Mesothelial cell of epicardium (in vitro differentiated cells): ENCODE results near the gene PDE6A. TPM values are rescaled to one million over a fixed set of nuclear protein-coding genes. Genes with fewer than 3 reads are reported as not detected.
A peak's percentile ranks its signal among the peaks of the same experiment; 100 is the strongest.

Experiments
- DNase-seq, 2 experiments: peaks; one replicate each; pipeline ENCODE4 v3.0.0; 2021; ENCODE audit warnings: low spot score in 2 of 2; ENCODE audit not compliant: unreplicated experiment in 2 of 2
- H3K27ac Mint-ChIP-seq: 2 replicates; pipeline ENCODE4 v1.8.0; 2021; ENCODE audit warnings: mixed read lengths
- H3K27me3 Mint-ChIP-seq: 2 replicates; pipeline ENCODE4 v1.8.0; 2021; ENCODE audit warnings: low read depth, mixed read lengths
- H3K36me3 Mint-ChIP-seq: 2 replicates; pipeline ENCODE4 v1.8.0; 2021; ENCODE audit warnings: mixed read lengths
- H3K4me1 Mint-ChIP-seq: 2 replicates; pipeline ENCODE4 v1.8.0; 2021; ENCODE audit warnings: mixed read lengths
- H3K4me3 Mint-ChIP-seq: 2 replicates; pipeline ENCODE4 v1.8.0; 2021; ENCODE audit warnings: mild to moderate bottlenecking, moderate library complexity, mixed read lengths
- H3K9me3 Mint-ChIP-seq: 2 replicates; pipeline ENCODE4 v1.8.0; 2021; ENCODE audit warnings: mixed read lengths
- CTCF ChIP-seq: fragments of 200-600 bp; sonication (generic); IDR thresholded peaks from one replicate; pipeline ENCODE4 v1.5.0; 2021; ENCODE audit warnings: antibody characterized with exemption; ENCODE audit not compliant: unreplicated experiment
- total RNA-seq: library from RNA; stranded (reverse); gene quantifications from 3 replicates; pipeline ENCODE4 v1.2.1, GENCODE V29; 2021

Gene PDE6A
- total RNA-seq, 1 donor from 2014 or later = 0.18 TPM

GRCh38 chr5:149922950-149923349 lies 21.6 kb downstream of the PDE6A start:
- no peak for DNase-seq
- no peaks in the 10 kb centered on the region for H3K27me3 Mint-ChIP-seq
- no peak for TF ChIP-seq CTCF
- H3K36me3 Mint-ChIP-seq = no peaks in the 10 kb centered on the region
- H3K4me3 Mint-ChIP-seq = no peak overlapping the region
- H3K9me3 Mint-ChIP-seq = no peaks in the 10 kb centered on the region
- no peak overlapping the region for H3K27ac Mint-ChIP-seq
- peaks cover 5% of the 10 kb centered on the region for H3K4me1 Mint-ChIP-seq

GRCh38 chr5:149921597-149921996 lies 23.0 kb downstream of the PDE6A start:
- Mint-ChIP-seq H3K27me3 (no peaks in the 10 kb centered on the region), H3K27ac (no peak overlapping the region), H3K4me3 (no peak overlapping the region), H3K4me1 (peaks cover 15% of the 10 kb centered on the region), H3K9me3 (no peaks in the 10 kb centered on the region), H3K36me3 (no peaks in the 10 kb centered on the region)
- TF ChIP-seq CTCF = no peak
- DNase-seq = no peak

GRCh38 chr5:149917073-149917676 lies 27.4 kb downstream of the PDE6A start:
- Mint-ChIP-seq H3K27me3 (no peaks in the 10 kb centered on the region), H3K36me3 (no peaks in the 10 kb centered on the region), H3K9me3 (no peaks in the 10 kb centered on the region), H3K4me1 (peaks cover 35% of the 10 kb centered on the region), H3K27ac (peak overlapping the region; percentile 63), H3K4me3 (no peak overlapping the region)
- TF ChIP-seq CTCF = no peak
- no peak for DNase-seq

- H3K36me3 Mint-ChIP-seq = no peaks in the 10 kb centered on the region
- no peaks in the 10 kb centered on the region for H3K27me3 Mint-ChIP-seq
- no peak for TF ChIP-seq CTCF
- peak overlapping the region; percentile 55 for H3K27ac Mint-ChIP-seq
- peaks cover 34% of the 10 kb centered on the region for H3K4me1 Mint-ChIP-seq
- no peak for DNase-seq
- H3K4me3 Mint-ChIP-seq = no peak overlapping the region
- H3K9me3 Mint-ChIP-seq = no peaks in the 10 kb centered on the region
These were observed 28.1 kb downstream of the PDE6A start for GRCh38 chr5:149916334-149917072.

GRCh38 chr5:149915392-149916260 lies 29.0 kb downstream of the PDE6A start:
- no peaks in the 10 kb centered on the region for H3K36me3 Mint-ChIP-seq
- peaks cover 32% of the 10 kb centered on the region for H3K4me1 Mint-ChIP-seq
- TF ChIP-seq CTCF = no peak
- H3K27me3 Mint-ChIP-seq = no peaks in the 10 kb centered on the region
- H3K9me3 Mint-ChIP-seq = no peaks in the 10 kb centered on the region
- H3K27ac Mint-ChIP-seq = peak overlapping the region; percentile 55
- no peak overlapping the region for H3K4me3 Mint-ChIP-seq
- no peak for DNase-seq
